ENCODE results near the gene SCRN1. TPM values are rescaled to one million over a fixed set of nuclear protein-coding genes. Genes with fewer than 3 reads are reported as not detected.

The SCRN1 gene
- total and polyA plus RNA-seq, 2 of the 4 experiments (the other 2 are of a cell fraction): 57.1 to 124 TPM

DNA sequence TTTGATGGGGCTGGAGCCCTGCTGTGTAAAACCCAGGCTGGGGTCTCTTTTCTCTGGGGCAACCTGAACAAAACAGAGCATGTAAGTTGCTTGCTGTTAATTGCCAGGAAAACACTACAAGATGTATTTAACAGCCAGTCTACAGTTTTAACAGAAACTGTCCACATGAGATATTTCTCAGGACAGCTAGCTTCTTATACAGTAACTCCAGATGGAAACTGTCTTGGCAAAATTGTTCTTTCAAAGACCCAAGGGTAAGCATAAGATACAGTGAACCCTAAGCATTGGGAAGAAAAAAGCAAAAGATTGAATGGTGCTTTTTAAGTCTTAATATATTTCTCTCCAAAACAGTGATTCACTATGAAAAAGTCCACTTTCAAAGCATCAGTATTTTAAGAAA, 28.9 kb upstream of the SCRN1 start:
- Histone ChIP-seq H3K4me3 (ENCODE audit: insufficient read depth, low read depth, low read length) (no peak overlapping the region), H3K4me2 (ENCODE audit: low read depth, low read length) (no peak overlapping the region), H2BK5ac (ENCODE audit: low read depth, low read length, poor library complexity, severe bottlenecking) (no peak overlapping the region), H2AK9ac (replicated peaks; ENCODE audit: low read depth, low read length, poor library complexity) (no peak overlapping the region), H3K36me3 (ENCODE audit: control insufficient read depth, insufficient read depth, low read length) (peaks cover 13% of the 10 kb centered on the region), H3K27ac (ENCODE audit: insufficient read depth, low read length) (no peak overlapping the region), H4K8ac (ENCODE audit: low read depth in 2 of 2, low read length in 2 of 2) (no peak overlapping the region), H4K20me1 (ENCODE audit: insufficient read depth, low read length) (peaks cover 4% of the 10 kb centered on the region; the same call in 1 of the 2 replicates), H3K4ac (ENCODE audit: low read depth, low read length) (no peak overlapping the region), H3K23ac (ENCODE audit: low read depth, low read length) (no peak overlapping the region), H3K4me1 (ENCODE audit: control insufficient read depth, insufficient read depth, low read length) (no peaks in the 10 kb centered on the region; the same call in 1 of the 2 replicates), H2BK15ac (ENCODE audit: low read depth, low read length) (no peak overlapping the region), H2AK5ac (ENCODE audit: low read depth, low read length) (no peak overlapping the region), H3K14ac (replicated peaks; ENCODE audit: low read depth, low read length) (no peak overlapping the region), H3K79me1 (ENCODE audit: low read depth in 1 of 2, low read length in 2 of 2) (peaks cover 4 to 14% of the 10 kb centered on the region in 2 experiments), H2BK20ac (ENCODE audit: low read depth, low read length) (no peak overlapping the region), H3K9ac (ENCODE audit: low read depth, low read length) (no peak overlapping the region), H2BK120ac (ENCODE audit: low read depth, low read length) (no peak overlapping the region), H3K9me1 (ENCODE audit: insufficient read depth, low read length) (peaks cover 2% of the 10 kb centered on the region; the same call in 1 of the 2 replicates), H3K56ac (ENCODE audit: extremely low read depth, insufficient read depth, low read length) (no peak overlapping the region), H2AFZ (replicated peaks; ENCODE audit: low read length, poor library complexity) (no peak overlapping the region), H3K9me3 (ENCODE audit: control insufficient read depth, insufficient read depth, low read length) (no peaks in the 10 kb centered on the region), H3K27me3 (ENCODE audit: control insufficient read depth, insufficient read depth, low read length) (no peaks in the 10 kb centered on the region), H4K91ac (ENCODE audit: insufficient read depth, low read depth, low read length) (no peak overlapping the region), H3K18ac (ENCODE audit: low read depth, low read length) (no peak overlapping the region), H4K5ac (ENCODE audit: low read depth, low read length) (no peak overlapping the region)
- POLR2A ChIA-PET (ENCODE audit: unreplicated experiment): no interaction called here
- no TSS peak for BruUV-seq (replicated peaks)
- TF ChIP-seq POLR2A (IDR thresholded peaks at IDR 0.05; ENCODE audit: low read depth, low read length) (no peak), SMC3 (IDR thresholded peaks at IDR 0.05; ENCODE audit: low read depth, low read length) (no peak), RCOR1 (IDR thresholded peaks at IDR 0.05; ENCODE audit: insufficient replicate concordance, low read length) (no peak), CEBPB (IDR thresholded peaks at IDR 0.05; ENCODE audit: low read depth, low read length) (no peak), BHLHE40 (IDR thresholded peaks at IDR 0.05; ENCODE audit: low read depth, low read length) (no peak), FOS (IDR thresholded peaks at IDR 0.05; ENCODE audit: low read depth, low read length) (no peak), MAZ (IDR thresholded peaks at IDR 0.05; ENCODE audit: borderline replicate concordance, low read depth, low read length) (no peak), CHD1 (IDR thresholded peaks at IDR 0.05; ENCODE audit: low read depth, low read length) (no peak), NFE2L2 (IDR thresholded peaks at IDR 0.05; ENCODE audit: low read depth, low read length) (no peak), RFX5 (IDR thresholded peaks at IDR 0.05; ENCODE audit: low read depth, low read length) (no peak), RAD21 (IDR thresholded peaks at IDR 0.05; ENCODE audit: low read length) (no peak)
- TF ChIP-seq, protein P1, sequence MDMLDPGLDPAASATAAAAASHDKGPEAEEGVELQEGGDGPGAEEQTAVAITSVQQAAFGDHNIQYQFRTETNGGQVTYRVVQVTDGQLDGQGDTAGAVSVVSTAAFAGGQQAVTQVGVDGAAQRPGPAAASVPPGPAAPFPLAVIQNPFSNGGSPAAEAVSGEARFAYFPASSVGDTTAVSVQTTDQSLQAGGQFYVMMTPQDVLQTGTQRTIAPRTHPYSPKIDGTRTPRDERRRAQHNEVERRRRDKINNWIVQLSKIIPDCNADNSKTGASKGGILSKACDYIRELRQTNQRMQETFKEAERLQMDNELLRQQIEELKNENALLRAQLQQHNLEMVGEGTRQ (IDR thresholded peaks at IDR 0.05; ENCODE audit: low read depth, low read length): no peak
- TF ChIP-seq, protein P2, sequence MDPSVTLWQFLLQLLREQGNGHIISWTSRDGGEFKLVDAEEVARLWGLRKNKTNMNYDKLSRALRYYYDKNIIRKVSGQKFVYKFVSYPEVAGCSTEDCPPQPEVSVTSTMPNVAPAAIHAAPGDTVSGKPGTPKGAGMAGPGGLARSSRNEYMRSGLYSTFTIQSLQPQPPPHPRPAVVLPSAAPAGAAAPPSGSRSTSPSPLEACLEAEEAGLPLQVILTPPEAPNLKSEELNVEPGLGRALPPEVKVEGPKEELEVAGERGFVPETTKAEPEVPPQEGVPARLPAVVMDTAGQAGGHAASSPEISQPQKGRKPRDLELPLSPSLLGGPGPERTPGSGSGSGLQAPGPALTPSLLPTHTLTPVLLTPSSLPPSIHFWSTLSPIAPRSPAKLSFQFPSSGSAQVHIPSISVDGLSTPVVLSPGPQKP (IDR thresholded peaks at IDR 0.05; ENCODE audit: borderline replicate concordance, low read depth, low read length): no peak
- TF ChIP-seq, protein P3, sequence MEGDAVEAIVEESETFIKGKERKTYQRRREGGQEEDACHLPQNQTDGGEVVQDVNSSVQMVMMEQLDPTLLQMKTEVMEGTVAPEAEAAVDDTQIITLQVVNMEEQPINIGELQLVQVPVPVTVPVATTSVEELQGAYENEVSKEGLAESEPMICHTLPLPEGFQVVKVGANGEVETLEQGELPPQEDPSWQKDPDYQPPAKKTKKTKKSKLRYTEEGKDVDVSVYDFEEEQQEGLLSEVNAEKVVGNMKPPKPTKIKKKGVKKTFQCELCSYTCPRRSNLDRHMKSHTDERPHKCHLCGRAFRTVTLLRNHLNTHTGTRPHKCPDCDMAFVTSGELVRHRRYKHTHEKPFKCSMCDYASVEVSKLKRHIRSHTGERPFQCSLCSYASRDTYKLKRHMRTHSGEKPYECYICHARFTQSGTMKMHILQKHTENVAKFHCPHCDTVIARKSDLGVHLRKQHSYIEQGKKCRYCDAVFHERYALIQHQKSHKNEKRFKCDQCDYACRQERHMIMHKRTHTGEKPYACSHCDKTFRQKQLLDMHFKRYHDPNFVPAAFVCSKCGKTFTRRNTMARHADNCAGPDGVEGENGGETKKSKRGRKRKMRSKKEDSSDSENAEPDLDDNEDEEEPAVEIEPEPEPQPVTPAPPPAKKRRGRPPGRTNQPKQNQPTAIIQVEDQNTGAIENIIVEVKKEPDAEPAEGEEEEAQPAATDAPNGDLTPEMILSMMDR (conservative IDR thresholded peaks at IDR 0.05; ENCODE audit: low read depth, low read length): no peak
- ATAC-seq (ENCODE audit: low read depth): no peak
- no peak for DNase-seq
- CTCF ChIA-PET: no interaction called here
- in situ Hi-C loops (cut with MboI; ENCODE audit: low sequenced_read_pairs) (no loop called here), intact Hi-C loops (cut with micrococcal nuclease) (no loop called here), dilution Hi-C loops (cut with HindIII; ENCODE audit: low sequenced_read_pairs, unreplicated experiment) (no loop called here)

Data from IMR-90 (cell line).